GM10266 (cell line): ENCODE data around the gene ZNF511.

ENCODE experiments used
- DNase-seq: peaks from one replicate; pipeline ENCODE4 v3.0.0; 2012; ENCODE audit errors: extremely low spot score
- CTCF ChIP-seq: IDR thresholded peaks from 2 replicates; pipeline ENCODE4 v1.5.1; 2012; ENCODE audit warnings: mild to moderate bottlenecking, low read depth; ENCODE audit not compliant: control insufficient read depth, insufficient read depth; ENCODE audit errors: missing control alignments

Gene ZNF511

GRCh38 chr10:133270773-133271297 is 37.9 kb upstream of the ZNF511 start:
- no peak for TF ChIP-seq CTCF
- no peak for DNase-seq

GRCh38 chr10:133271521-133272300 is 37.0 kb upstream of the ZNF511 start:
- TF ChIP-seq CTCF: no peak
- DNase-seq: no peak

GRCh38 chr10:133272301-133272963 is 36.3 kb upstream of the ZNF511 start:
- TF ChIP-seq CTCF: no peak
- DNase-seq: no peak

- TF ChIP-seq CTCF: no peak
- no peak for DNase-seq
Measured at GRCh38 chr10:133272964-133273420, 35.7 kb upstream of the ZNF511 start.

GRCh38 chr10:133273534-133274143 is 35.1 kb upstream of the ZNF511 start:
- no peak for DNase-seq
- no peak for TF ChIP-seq CTCF

- TF ChIP-seq CTCF: no peak
- peak; percentile 93 for DNase-seq
Measured at GRCh38 chr10:133274751-133275683, 33.7 kb upstream of the ZNF511 start.
